Bronchial epithelial cell (primary cell): ENCODE measurements around the gene CEP295NL. TPM values are rescaled to one million over a fixed set of nuclear protein-coding genes. Genes with fewer than 3 reads are reported as not detected.
"Not testable (repeated sequence)": the region's sequence is repeated elsewhere in the genome, so short reads cannot be mapped to it uniquely, and the experiment has no call there.

Experiments used
- DNase-seq: peaks from one replicate; pipeline ENCODE4 v3.0.0-alpha.2; 2010; ENCODE audit warnings: low read depth
- FAIRE-seq: peaks from 2 replicates; lab custom pipeline; 2011; peaks lifted over from hg19 to GRCh38; lab: Jason Lieb, UNC
- H3K27me3 ChIP-seq: 2 replicates; pipeline ENCODE4 v1.5.1; 2011; ENCODE audit warnings: low read length; ENCODE audit not compliant: control insufficient read depth, insufficient read depth
- H3K36me3 ChIP-seq: 2 replicates; pipeline ENCODE4 v1.5.1; 2011; ENCODE audit warnings: low read length; ENCODE audit not compliant: control insufficient read depth, insufficient read depth
- H3K4me3 ChIP-seq: 2 replicates; pipeline ENCODE4 v1.5.1; 2011; ENCODE audit warnings: mild to moderate bottlenecking, low read depth, low read length, control low read depth
- CTCF ChIP-seq: IDR thresholded peaks from 2 replicates; pipeline ENCODE4 v1.5.1; 2011; ENCODE audit warnings: mild to moderate bottlenecking, moderate library complexity, low read length, control low read depth, inconsistent platforms; ENCODE audit not compliant: insufficient read depth, severe bottlenecking
- total RNA-seq: library from RNA; depleted of rRNA; stranded (reverse); fragments of >200 nt; gene quantifications from 2 replicates; pipeline ENCODE4 v1.2.1, GENCODE V29; 2014

CEP295NL gene
- total RNA-seq, 1 donor from 2014 or later = 0.26 TPM

DNA sequence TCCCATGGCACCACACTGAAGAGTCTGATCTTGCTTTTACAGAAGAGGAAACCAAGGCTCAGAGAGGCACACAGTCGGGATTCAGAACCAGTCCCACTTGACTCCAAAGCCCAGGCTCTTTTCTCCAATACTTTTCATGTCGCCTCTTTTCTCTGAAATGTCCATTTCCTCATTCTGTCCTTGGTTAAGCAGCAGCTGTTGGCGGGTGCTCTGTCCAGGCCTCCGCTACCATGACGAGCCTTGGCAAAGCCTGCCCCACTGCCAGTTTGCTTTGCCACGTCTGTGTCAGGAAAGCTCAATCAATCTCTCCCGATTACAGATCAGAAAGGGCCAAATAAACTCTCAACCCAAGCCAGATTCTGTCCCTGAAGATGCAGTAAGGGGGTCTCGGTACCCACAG lies 9.1 kb upstream of the CEP295NL start:
- FAIRE-seq = no peak
- TF ChIP-seq CTCF = no peak
- H3K4me3 ChIP-seq = no peak overlapping the region

GRCh38 chr17:78911543-78911942 lies 8.5 kb upstream of the CEP295NL start:
- H3K27me3 ChIP-seq, DNase-seq, FAIRE-seq, H3K4me3 ChIP-seq, H3K36me3 ChIP-seq: not testable (repeated sequence)

More for the DNA sequence above, 9.1 kb upstream of the CEP295NL start:
- H3K27me3 ChIP-seq = no peaks in the 10 kb centered on the region
- no peak for DNase-seq
- H3K36me3 ChIP-seq = no peaks in the 10 kb centered on the region

GRCh38 chr17:78910497-78911284 lies 7.7 kb upstream of the CEP295NL start:
- H3K27me3 ChIP-seq = no peaks in the 10 kb centered on the region
- no peak for DNase-seq
- no peaks in the 10 kb centered on the region for H3K36me3 ChIP-seq
- no peak overlapping the region for H3K4me3 ChIP-seq
- TF ChIP-seq CTCF = no peak
- FAIRE-seq = no peak

GRCh38 chr17:78908426-78908825 lies 5.4 kb upstream of the CEP295NL start:
- no peak for TF ChIP-seq CTCF
- DNase-seq = no peak
- Histone ChIP-seq H3K27me3 (peaks cover 2% of the 10 kb centered on the region), H3K36me3 (no peaks in the 10 kb centered on the region), H3K4me3 (no peak overlapping the region)
- FAIRE-seq = no peak

- DNase-seq (no peak), FAIRE-seq (no peak)
- no peak for TF ChIP-seq CTCF
- Histone ChIP-seq H3K27me3 (peaks cover 3% of the 10 kb centered on the region), H3K36me3 (no peaks in the 10 kb centered on the region), H3K4me3 (no peak overlapping the region)
Measured at GRCh38 chr17:78905541-78905940, 2.5 kb upstream of the CEP295NL start.

GRCh38 chr17:78905116-78905515 lies 2.1 kb upstream of the CEP295NL start:
- TF ChIP-seq CTCF = no peak
- H3K4me3 ChIP-seq = no peak overlapping the region
- FAIRE-seq (no peak), DNase-seq (no peak)
- H3K36me3 ChIP-seq = no peaks in the 10 kb centered on the region
- H3K27me3 ChIP-seq = peaks cover 3% of the 10 kb centered on the region
